Mesothelial cell of epicardium (in vitro differentiated cells): ENCODE measurements around the gene LTV1. TPM values are rescaled to one million over a fixed set of nuclear protein-coding genes. Genes with fewer than 3 reads are reported as not detected.

Experiments
- DNase-seq, 2 experiments: peaks; one replicate each; pipeline ENCODE4 v3.0.0; 2021; ENCODE audit warnings: low spot score in 2 of 2; ENCODE audit not compliant: unreplicated experiment in 2 of 2
- H3K27ac Mint-ChIP-seq: 2 replicates; pipeline ENCODE4 v1.8.0; 2021; ENCODE audit warnings: mixed read lengths
- H3K27me3 Mint-ChIP-seq: 2 replicates; pipeline ENCODE4 v1.8.0; 2021; ENCODE audit warnings: low read depth, mixed read lengths
- H3K36me3 Mint-ChIP-seq: 2 replicates; pipeline ENCODE4 v1.8.0; 2021; ENCODE audit warnings: mixed read lengths
- H3K4me1 Mint-ChIP-seq: 2 replicates; pipeline ENCODE4 v1.8.0; 2021; ENCODE audit warnings: mixed read lengths
- H3K4me3 Mint-ChIP-seq: 2 replicates; pipeline ENCODE4 v1.8.0; 2021; ENCODE audit warnings: mild to moderate bottlenecking, moderate library complexity, mixed read lengths
- H3K9me3 Mint-ChIP-seq: 2 replicates; pipeline ENCODE4 v1.8.0; 2021; ENCODE audit warnings: mixed read lengths
- CTCF ChIP-seq: fragments of 200-600 bp; sonication (generic); IDR thresholded peaks from one replicate; pipeline ENCODE4 v1.5.0; 2021; ENCODE audit warnings: antibody characterized with exemption; ENCODE audit not compliant: unreplicated experiment
- total RNA-seq: library from RNA; stranded (reverse); gene quantifications from 3 replicates; pipeline ENCODE4 v1.2.1, GENCODE V29; 2021

Gene LTV1
- total RNA-seq, 1 donor from 2014 or later: 26.1 TPM

GRCh38 chr6:143806282-143807102 is 36.6 kb upstream of the LTV1 start:
- no peaks in the 10 kb centered on the region for H3K9me3 Mint-ChIP-seq
- peaks cover 29% of the 10 kb centered on the region for H3K36me3 Mint-ChIP-seq
- DNase-seq: no peak
- H3K27me3 Mint-ChIP-seq: no peaks in the 10 kb centered on the region
- TF ChIP-seq CTCF: no peak
- no peaks in the 10 kb centered on the region for H3K4me1 Mint-ChIP-seq
- no peak overlapping the region for H3K27ac Mint-ChIP-seq
- H3K4me3 Mint-ChIP-seq: no peak overlapping the region

GRCh38 chr6:143807103-143807772 is 35.9 kb upstream of the LTV1 start:
- DNase-seq: no peak
- H3K4me3 Mint-ChIP-seq: no peak overlapping the region
- no peak overlapping the region for H3K27ac Mint-ChIP-seq
- H3K9me3 Mint-ChIP-seq: no peaks in the 10 kb centered on the region
- TF ChIP-seq CTCF: no peak
- no peaks in the 10 kb centered on the region for H3K27me3 Mint-ChIP-seq
- H3K36me3 Mint-ChIP-seq: peaks cover 28% of the 10 kb centered on the region
- peaks cover 3% of the 10 kb centered on the region for H3K4me1 Mint-ChIP-seq

- peak overlapping the region; percentile 1 for H3K27ac Mint-ChIP-seq
- no peaks in the 10 kb centered on the region for H3K27me3 Mint-ChIP-seq
- TF ChIP-seq CTCF: no peak
- peaks cover 34% of the 10 kb centered on the region for H3K36me3 Mint-ChIP-seq
- DNase-seq: no peak
- no peak overlapping the region for H3K4me3 Mint-ChIP-seq
- no peaks in the 10 kb centered on the region for H3K9me3 Mint-ChIP-seq
- peaks cover 3% of the 10 kb centered on the region for H3K4me1 Mint-ChIP-seq
Measured at GRCh38 chr6:143810745-143811144, 32.4 kb upstream of the LTV1 start.

DNA sequence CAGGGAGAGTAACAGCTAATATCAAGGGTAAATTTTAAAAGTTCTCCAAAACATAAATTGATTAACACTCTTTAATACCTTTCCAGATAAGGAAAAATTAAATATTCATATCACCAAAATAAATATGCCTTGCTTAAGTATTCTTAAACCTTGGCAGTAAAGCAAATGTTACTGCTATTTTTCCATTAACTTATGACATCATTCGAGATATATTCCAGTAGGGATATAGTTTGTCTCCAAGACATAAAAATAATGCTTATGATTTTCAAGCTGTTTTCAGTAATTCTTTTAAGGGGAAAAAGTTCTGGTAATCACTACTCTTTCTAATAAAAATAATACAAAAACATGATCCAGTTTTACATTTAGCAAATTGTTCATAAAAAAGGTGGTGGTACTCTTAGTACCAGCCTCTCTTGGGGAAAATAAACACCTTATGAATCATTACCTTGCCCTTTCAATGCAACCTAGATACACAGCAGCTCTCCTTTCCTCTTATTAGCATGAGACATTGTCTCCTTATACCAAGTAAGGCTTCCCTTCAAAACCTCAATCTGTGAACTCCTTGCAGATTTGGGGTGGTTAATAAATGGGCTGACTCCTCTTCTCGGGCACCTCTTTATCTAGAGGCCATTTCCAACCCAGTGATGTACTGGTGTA is 31.5 kb upstream of the LTV1 start:
- Mint-ChIP-seq H3K27me3 (no peaks in the 10 kb centered on the region), H3K27ac (peak overlapping the region; percentile 65), H3K4me1 (peaks cover 3% of the 10 kb centered on the region), H3K9me3 (no peaks in the 10 kb centered on the region), H3K4me3 (no peak overlapping the region), H3K36me3 (peaks cover 40% of the 10 kb centered on the region)
- TF ChIP-seq CTCF: no peak
- no peak for DNase-seq

DNA sequence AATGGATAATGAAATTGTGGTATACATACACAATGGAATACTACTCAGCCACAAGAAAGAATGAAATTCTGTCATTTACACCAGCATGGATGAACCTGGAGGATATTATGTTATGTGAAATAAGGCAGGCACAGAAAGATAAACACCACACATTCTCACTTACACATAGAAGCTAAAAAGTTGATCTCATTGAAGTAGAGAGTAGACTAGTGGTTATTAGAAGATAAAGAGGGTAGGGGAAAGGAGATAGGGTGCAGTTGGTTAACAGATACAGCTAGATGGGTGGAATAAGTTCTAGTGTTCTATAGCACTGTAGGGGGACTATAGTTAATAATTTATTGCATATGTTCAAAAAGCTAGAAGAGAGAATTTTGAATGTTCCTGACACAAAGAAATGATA is 25.5 kb upstream of the LTV1 start:
- Mint-ChIP-seq H3K27me3 (no peaks in the 10 kb centered on the region), H3K27ac (no peak overlapping the region), H3K9me3 (no peaks in the 10 kb centered on the region), H3K36me3 (peaks cover 36% of the 10 kb centered on the region), H3K4me1 (peaks cover 2% of the 10 kb centered on the region), H3K4me3 (no peak overlapping the region)
- DNase-seq: no peak
- no peak for TF ChIP-seq CTCF
